SK-N-SH treated with all-trans-retinoic acid at 6 μM for 48 hours (cell line): ENCODE measurements around the gene CAPG.

Experiments
- ATAC-seq: fragments of 200-7000 bp; cut with Tn5 transposase; 3 replicates; pipeline ENCODE4 v1.9.1; 2020; ENCODE audit warnings: mild to moderate bottlenecking, moderate library complexity
- ARNTL ChIP-seq: fragments of 450-650 bp; formaldehyde crosslinking; IDR thresholded peaks from 2 replicates; pipeline ENCODE4 v1.5.0; 2020; ENCODE audit warnings: low read depth, mild to moderate bottlenecking, moderate library complexity, borderline replicate concordance
- BACH2 ChIP-seq: fragments of 250-450 bp; sonication (Bioruptor Pico); IDR thresholded peaks from 2 replicates; pipeline ENCODE4 v1.9.0; 2021; ENCODE audit warnings: mild to moderate bottlenecking, borderline replicate concordance
- CREB5 ChIP-seq: fragments of 250-450 bp; sonication (Bioruptor Pico); IDR thresholded peaks from 2 replicates; pipeline ENCODE4 v1.5.1; 2020; ENCODE audit warnings: low read depth, mild to moderate bottlenecking, moderate library complexity
- CSDC2 ChIP-seq: fragments of 250-450 bp; sonication (Bioruptor Pico); IDR thresholded peaks from 2 replicates; pipeline ENCODE4 v1.5.0; 2020; ENCODE audit warnings: mild to moderate bottlenecking, moderate library complexity
- ESRRG ChIP-seq: fragments of 250-450 bp; sonication (Bioruptor Pico); IDR thresholded peaks from 2 replicates; pipeline ENCODE4 v1.6.1; 2021; ENCODE audit warnings: mild to moderate bottlenecking
- GLIS3 ChIP-seq: fragments of 250-450 bp; sonication (Bioruptor Pico); IDR thresholded peaks from 2 replicates; pipeline ENCODE4 v1.5.0; 2020; ENCODE audit warnings: mild to moderate bottlenecking, moderate library complexity
- ISL1 ChIP-seq: fragments of 250-450 bp; sonication (Bioruptor Pico); IDR thresholded peaks from 2 replicates; pipeline ENCODE4 v2.1.2; 2022; ENCODE audit warnings: mild to moderate bottlenecking, moderate library complexity
- OSR1 ChIP-seq: fragments of 250-450 bp; sonication (Bioruptor Pico); IDR thresholded peaks from 2 replicates; pipeline ENCODE4 v1.8.0; 2022; ENCODE audit warnings: moderate library complexity, mild to moderate bottlenecking, inconsistent platforms
- PATZ1 ChIP-seq: fragments of 250-450 bp; sonication (Bioruptor Pico); IDR thresholded peaks from 2 replicates; pipeline ENCODE4 v1.8.0; 2020; ENCODE audit warnings: mild to moderate bottlenecking, moderate library complexity, borderline replicate concordance
- PPARA ChIP-seq: fragments of 250-450 bp; sonication (Bioruptor Pico); IDR thresholded peaks from 2 replicates; pipeline ENCODE4 v1.5.0; 2020; ENCODE audit warnings: mild to moderate bottlenecking, borderline replicate concordance
- RARB ChIP-seq: fragments of 250-450 bp; sonication (Bioruptor Pico); IDR thresholded peaks from 2 replicates; pipeline ENCODE4 v1.8.0; 2021; ENCODE audit warnings: mild to moderate bottlenecking, moderate library complexity
- SNAI2 ChIP-seq: fragments of 250-450 bp; sonication (Bioruptor Pico); IDR thresholded peaks from 2 replicates; pipeline ENCODE4 v1.5.0; 2020; ENCODE audit warnings: mild to moderate bottlenecking, moderate library complexity
- TOX ChIP-seq: fragments of 250-450 bp; sonication (Bioruptor Pico); IDR thresholded peaks from 2 replicates; pipeline ENCODE4 v1.8.0; 2021; ENCODE audit warnings: mild to moderate bottlenecking, moderate library complexity, borderline replicate concordance
- ZFP3 ChIP-seq: fragments of 250-450 bp; sonication (Bioruptor Pico); IDR thresholded peaks from 2 replicates; pipeline ENCODE4 v1.5.0; 2020; ENCODE audit warnings: mild to moderate bottlenecking, moderate library complexity
- ZFP30 ChIP-seq: fragments of 450-650 bp; formaldehyde crosslinking; IDR thresholded peaks from 2 replicates; pipeline ENCODE4 v1.5.0; 2022; ENCODE audit warnings: mild to moderate bottlenecking, moderate library complexity
- ZNF70 ChIP-seq: fragments of 450-650 bp; formaldehyde crosslinking; IDR thresholded peaks from 2 replicates; pipeline ENCODE4 v1.5.0; 2020; ENCODE audit warnings: mild to moderate bottlenecking, moderate library complexity
- ZNF8 ChIP-seq: fragments of 450-650 bp; formaldehyde crosslinking; IDR thresholded peaks from 2 replicates; pipeline ENCODE4 v1.5.0; 2020; ENCODE audit warnings: mild to moderate bottlenecking, moderate library complexity
- TF ChIP-seq, protein P1 (sequence below): fragments of 250-450 bp; sonication (Bioruptor Pico); IDR thresholded peaks from 2 replicates; pipeline ENCODE4 v1.8.0; 2021; ENCODE audit warnings: low read depth, mild to moderate bottlenecking, moderate library complexity, borderline replicate concordance
- TF ChIP-seq, protein P2 (sequence below): fragments of 250-450 bp; sonication (Bioruptor Pico); IDR thresholded peaks from 2 replicates; pipeline ENCODE4 v1.5.1; 2021; ENCODE audit warnings: mild to moderate bottlenecking, moderate library complexity
- TF ChIP-seq, protein P3 (sequence below): fragments of 250-450 bp; sonication (Bioruptor Pico); IDR thresholded peaks from 2 replicates; pipeline ENCODE4 v1.5.0; 2020; ENCODE audit warnings: mild to moderate bottlenecking, moderate library complexity

The CAPG gene

DNA sequence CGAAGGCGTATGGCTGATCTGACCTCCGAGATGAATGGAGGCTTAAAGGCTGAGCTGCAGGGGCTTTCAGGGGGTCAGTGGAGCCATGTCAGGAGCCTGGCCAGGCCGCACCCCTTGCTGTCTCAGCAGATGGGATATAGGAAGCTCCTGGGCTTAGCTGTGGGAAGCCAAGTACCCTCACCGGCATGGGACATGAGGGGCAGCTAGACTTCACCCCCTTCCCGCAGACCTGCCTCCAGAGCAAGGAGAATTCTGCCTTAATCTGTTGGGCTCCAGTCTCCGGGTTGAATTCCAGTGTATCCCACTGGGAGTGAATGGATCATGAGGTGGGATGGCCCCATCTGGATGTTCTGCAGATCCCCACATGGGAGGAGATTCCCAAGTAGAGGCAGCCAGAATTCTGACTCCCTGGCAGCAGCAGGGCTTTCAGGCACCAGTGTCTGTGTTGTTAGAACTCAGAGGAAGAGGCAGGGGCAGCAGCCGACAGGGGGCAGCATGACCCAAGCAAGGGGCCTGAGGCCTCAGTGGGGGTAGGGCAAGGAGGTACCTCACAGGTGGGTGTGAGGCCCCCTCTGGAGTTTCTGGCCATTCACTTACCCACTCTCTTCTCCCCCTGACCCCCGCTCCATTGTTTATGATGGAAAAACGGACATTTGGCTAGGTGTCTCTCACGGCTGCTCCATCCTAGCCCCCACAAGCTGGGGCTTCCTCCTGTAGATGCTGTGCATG lies 19.1 kb downstream of the CAPG start:
- ATAC-seq: peak; percentile 74
- no peak for TF ChIP-seq ESRRG
- no peak for TF ChIP-seq TOX (CRISPR knock-in tag)
- TF ChIP-seq, protein P1, sequence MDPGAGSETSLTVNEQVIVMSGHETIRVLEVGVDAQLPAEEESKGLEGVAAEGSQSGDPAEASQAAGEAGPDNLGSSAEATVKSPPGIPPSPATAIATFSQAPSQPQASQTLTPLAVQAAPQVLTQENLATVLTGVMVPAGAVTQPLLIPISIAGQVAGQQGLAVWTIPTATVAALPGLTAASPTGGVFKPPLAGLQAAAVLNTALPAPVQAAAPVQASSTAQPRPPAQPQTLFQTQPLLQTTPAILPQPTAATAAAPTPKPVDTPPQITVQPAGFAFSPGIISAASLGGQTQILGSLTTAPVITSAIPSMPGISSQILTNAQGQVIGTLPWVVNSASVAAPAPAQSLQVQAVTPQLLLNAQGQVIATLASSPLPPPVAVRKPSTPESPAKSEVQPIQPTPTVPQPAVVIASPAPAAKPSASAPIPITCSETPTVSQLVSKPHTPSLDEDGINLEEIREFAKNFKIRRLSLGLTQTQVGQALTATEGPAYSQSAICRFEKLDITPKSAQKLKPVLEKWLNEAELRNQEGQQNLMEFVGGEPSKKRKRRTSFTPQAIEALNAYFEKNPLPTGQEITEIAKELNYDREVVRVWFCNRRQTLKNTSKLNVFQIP (CRISPR knock-in tag): no peak
- no peak for TF ChIP-seq GLIS3 (CRISPR knock-in tag)
- TF ChIP-seq CREB5 (CRISPR knock-in tag): no peak
- TF ChIP-seq ZFP30 (CRISPR knock-in tag): no peak
- no peak for TF ChIP-seq PPARA
- TF ChIP-seq ZNF8 (CRISPR knock-in tag): no peak
- TF ChIP-seq, protein P2, sequence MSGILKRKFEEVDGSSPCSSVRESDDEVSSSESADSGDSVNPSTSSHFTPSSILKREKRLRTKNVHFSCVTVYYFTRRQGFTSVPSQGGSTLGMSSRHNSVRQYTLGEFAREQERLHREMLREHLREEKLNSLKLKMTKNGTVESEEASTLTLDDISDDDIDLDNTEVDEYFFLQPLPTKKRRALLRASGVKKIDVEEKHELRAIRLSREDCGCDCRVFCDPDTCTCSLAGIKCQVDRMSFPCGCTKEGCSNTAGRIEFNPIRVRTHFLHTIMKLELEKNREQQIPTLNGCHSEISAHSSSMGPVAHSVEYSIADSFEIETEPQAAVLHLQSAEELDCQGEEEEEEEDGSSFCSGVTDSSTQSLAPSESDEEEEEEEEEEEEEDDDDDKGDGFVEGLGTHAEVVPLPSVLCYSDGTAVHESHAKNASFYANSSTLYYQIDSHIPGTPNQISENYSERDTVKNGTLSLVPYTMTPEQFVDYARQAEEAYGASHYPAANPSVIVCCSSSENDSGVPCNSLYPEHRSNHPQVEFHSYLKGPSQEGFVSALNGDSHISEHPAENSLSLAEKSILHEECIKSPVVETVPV (CRISPR knock-in tag): no peak
- TF ChIP-seq, protein P3, sequence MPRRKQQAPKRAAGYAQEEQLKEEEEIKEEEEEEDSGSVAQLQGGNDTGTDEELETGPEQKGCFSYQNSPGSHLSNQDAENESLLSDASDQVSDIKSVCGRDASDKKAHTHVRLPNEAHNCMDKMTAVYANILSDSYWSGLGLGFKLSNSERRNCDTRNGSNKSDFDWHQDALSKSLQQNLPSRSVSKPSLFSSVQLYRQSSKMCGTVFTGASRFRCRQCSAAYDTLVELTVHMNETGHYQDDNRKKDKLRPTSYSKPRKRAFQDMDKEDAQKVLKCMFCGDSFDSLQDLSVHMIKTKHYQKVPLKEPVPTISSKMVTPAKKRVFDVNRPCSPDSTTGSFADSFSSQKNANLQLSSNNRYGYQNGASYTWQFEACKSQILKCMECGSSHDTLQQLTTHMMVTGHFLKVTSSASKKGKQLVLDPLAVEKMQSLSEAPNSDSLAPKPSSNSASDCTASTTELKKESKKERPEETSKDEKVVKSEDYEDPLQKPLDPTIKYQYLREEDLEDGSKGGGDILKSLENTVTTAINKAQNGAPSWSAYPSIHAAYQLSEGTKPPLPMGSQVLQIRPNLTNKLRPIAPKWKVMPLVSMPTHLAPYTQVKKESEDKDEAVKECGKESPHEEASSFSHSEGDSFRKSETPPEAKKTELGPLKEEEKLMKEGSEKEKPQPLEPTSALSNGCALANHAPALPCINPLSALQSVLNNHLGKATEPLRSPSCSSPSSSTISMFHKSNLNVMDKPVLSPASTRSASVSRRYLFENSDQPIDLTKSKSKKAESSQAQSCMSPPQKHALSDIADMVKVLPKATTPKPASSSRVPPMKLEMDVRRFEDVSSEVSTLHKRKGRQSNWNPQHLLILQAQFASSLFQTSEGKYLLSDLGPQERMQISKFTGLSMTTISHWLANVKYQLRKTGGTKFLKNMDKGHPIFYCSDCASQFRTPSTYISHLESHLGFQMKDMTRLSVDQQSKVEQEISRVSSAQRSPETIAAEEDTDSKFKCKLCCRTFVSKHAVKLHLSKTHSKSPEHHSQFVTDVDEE (CRISPR knock-in tag): no peak
- TF ChIP-seq PATZ1 (CRISPR knock-in tag): no peak
- TF ChIP-seq ZFP3 (CRISPR knock-in tag): no peak
- TF ChIP-seq SNAI2 (CRISPR knock-in tag): no peak
- no peak for TF ChIP-seq ISL1 (CRISPR knock-in tag)
- TF ChIP-seq ZNF70: no peak
- TF ChIP-seq CSDC2 (CRISPR knock-in tag): no peak
- no peak for TF ChIP-seq OSR1
- no peak for TF ChIP-seq BACH2

- ATAC-seq: no peak
- TF ChIP-seq RARB (CRISPR knock-in tag): no peak
- TF ChIP-seq BACH2: no peak
- TF ChIP-seq, protein P1 (CRISPR knock-in tag): no peak
- TF ChIP-seq ESRRG: no peak
- no peak for TF ChIP-seq ISL1 (CRISPR knock-in tag)
- no peak for TF ChIP-seq ARNTL (CRISPR knock-in tag)
- TF ChIP-seq PATZ1 (CRISPR knock-in tag): no peak
- no peak for TF ChIP-seq SNAI2 (CRISPR knock-in tag)
- TF ChIP-seq ZNF8 (CRISPR knock-in tag): no peak
- TF ChIP-seq CSDC2 (CRISPR knock-in tag): no peak
Observed at GRCh38 chr2:85388878-85389538, 21.2 kb downstream of the CAPG start.
